ENCODE data around the gene SEC24D.

- TF ChIP-seq POLR2A (IDR thresholded peaks at IDR 0.05; ENCODE audit: low read length) (no peak), GATA1 (IDR thresholded peaks at IDR 0.05; ENCODE audit: low read depth, low read length) (no peak)
These were observed 92.1 kb downstream of the SEC24D start for GRCh38 chr4:118743867-118744266.
